Neuron (in vitro differentiated cells): ENCODE data around the gene FADS1.

Experiments
- H2AFZ ChIP-seq: one replicate; pipeline ENCODE4 v1.6.1; 2013; ENCODE audit warnings: low read depth, mild to moderate bottlenecking, inconsistent platforms, low read length, moderate library complexity
- H3K27me3 ChIP-seq: one replicate; pipeline ENCODE4 v1.6.1; 2013; ENCODE audit warnings: low read length; ENCODE audit not compliant: insufficient read depth
- H3K36me3 ChIP-seq: one replicate; pipeline ENCODE4 v1.6.1; 2013; ENCODE audit warnings: low read length; ENCODE audit not compliant: insufficient read depth
- H3K4me1 ChIP-seq: one replicate; pipeline ENCODE4 v1.6.1; 2013; ENCODE audit warnings: low read length; ENCODE audit not compliant: insufficient read depth
- H3K4me3 ChIP-seq: 2 replicates; pipeline ENCODE4 v1.5.1; 2013; ENCODE audit warnings: mild to moderate bottlenecking, low read length, moderate library complexity
- H3K9me3 ChIP-seq: one replicate; pipeline ENCODE4 v1.6.1; 2013; ENCODE audit warnings: low read length

The FADS1 gene

GRCh38 chr11:61778920-61779650 lies 37.7 kb downstream of the FADS1 start:
- Histone ChIP-seq H2AFZ (no peak overlapping the region), H3K9me3 (peaks cover 2% of the 10 kb centered on the region), H3K4me3 (no peak overlapping the region), H3K36me3 (peaks cover 2% of the 10 kb centered on the region), H3K27me3 (no peaks in the 10 kb centered on the region), H3K4me1 (peaks cover 3% of the 10 kb centered on the region)

GRCh38 chr11:61778357-61778886 lies 38.4 kb downstream of the FADS1 start:
- no peaks in the 10 kb centered on the region for H3K27me3 ChIP-seq
- peaks cover 2% of the 10 kb centered on the region for H3K9me3 ChIP-seq
- peaks cover 2% of the 10 kb centered on the region for H3K36me3 ChIP-seq
- no peak overlapping the region for H3K4me3 ChIP-seq
- H3K4me1 ChIP-seq: peaks cover 9% of the 10 kb centered on the region
- no peak overlapping the region for H2AFZ ChIP-seq

- peaks cover 2% of the 10 kb centered on the region for H3K9me3 ChIP-seq
- H3K4me1 ChIP-seq: peaks cover 16% of the 10 kb centered on the region
- H3K4me3 ChIP-seq: no peak overlapping the region
- no peaks in the 10 kb centered on the region for H3K27me3 ChIP-seq
- H3K36me3 ChIP-seq: peaks cover under 1% of the 10 kb centered on the region
- H2AFZ ChIP-seq: no peak overlapping the region
These were observed 39.3 kb downstream of the FADS1 start for GRCh38 chr11:61777234-61778090.

GRCh38 chr11:61776561-61777075 lies 40.2 kb downstream of the FADS1 start:
- peaks cover 23% of the 10 kb centered on the region for H3K4me1 ChIP-seq
- H2AFZ ChIP-seq: no peak overlapping the region
- no peaks in the 10 kb centered on the region for H3K27me3 ChIP-seq
- H3K9me3 ChIP-seq: peaks cover 2% of the 10 kb centered on the region
- no peak overlapping the region for H3K4me3 ChIP-seq
- H3K36me3 ChIP-seq: no peaks in the 10 kb centered on the region

GRCh38 chr11:61775606-61776554 lies 40.9 kb downstream of the FADS1 start:
- no peak overlapping the region for H2AFZ ChIP-seq
- H3K4me3 ChIP-seq: no peak overlapping the region
- no peaks in the 10 kb centered on the region for H3K27me3 ChIP-seq
- H3K36me3 ChIP-seq: no peaks in the 10 kb centered on the region
- H3K4me1 ChIP-seq: peaks cover 23% of the 10 kb centered on the region
- H3K9me3 ChIP-seq: peaks cover 2% of the 10 kb centered on the region

- Histone ChIP-seq H3K4me3 (no peak overlapping the region), H2AFZ (no peak overlapping the region), H3K27me3 (no peaks in the 10 kb centered on the region), H3K36me3 (no peaks in the 10 kb centered on the region), H3K9me3 (peaks cover 2% of the 10 kb centered on the region), H3K4me1 (peaks cover 23% of the 10 kb centered on the region)
These were observed 41.7 kb downstream of the FADS1 start for GRCh38 chr11:61775106-61775505.

- no peaks in the 10 kb centered on the region for H3K36me3 ChIP-seq
- no peak overlapping the region for H2AFZ ChIP-seq
- no peak overlapping the region for H3K4me3 ChIP-seq
- peaks cover 30% of the 10 kb centered on the region for H3K4me1 ChIP-seq
- no peaks in the 10 kb centered on the region for H3K27me3 ChIP-seq
- peaks cover 2% of the 10 kb centered on the region for H3K9me3 ChIP-seq
These were observed 42.4 kb downstream of the FADS1 start for GRCh38 chr11:61774411-61774810.

- Histone ChIP-seq H3K4me3 (no peak overlapping the region), H3K36me3 (no peaks in the 10 kb centered on the region), H3K27me3 (no peaks in the 10 kb centered on the region), H3K9me3 (peaks cover 2% of the 10 kb centered on the region), H3K4me1 (peaks cover 30% of the 10 kb centered on the region), H2AFZ (no peak overlapping the region)
These were observed 43.0 kb downstream of the FADS1 start for GRCh38 chr11:61773809-61774208.

- Histone ChIP-seq H3K36me3 (no peaks in the 10 kb centered on the region), H3K27me3 (no peaks in the 10 kb centered on the region), H3K9me3 (peaks cover 2% of the 10 kb centered on the region), H3K4me1 (peaks cover 30% of the 10 kb centered on the region), H3K4me3 (no peak overlapping the region), H2AFZ (no peak overlapping the region)
These were observed 43.4 kb downstream of the FADS1 start for GRCh38 chr11:61773356-61773755.

GRCh38 chr11:61771985-61772455 lies 44.8 kb downstream of the FADS1 start:
- H2AFZ ChIP-seq: no peak overlapping the region
- H3K9me3 ChIP-seq: peaks cover under 1% of the 10 kb centered on the region
- H3K4me1 ChIP-seq: peaks cover 30% of the 10 kb centered on the region
- H3K36me3 ChIP-seq: no peaks in the 10 kb centered on the region
- H3K4me3 ChIP-seq: no peak overlapping the region
- H3K27me3 ChIP-seq: no peaks in the 10 kb centered on the region

GRCh38 chr11:61771195-61771894 lies 45.5 kb downstream of the FADS1 start:
- Histone ChIP-seq H2AFZ (no peak overlapping the region), H3K9me3 (no peaks in the 10 kb centered on the region), H3K4me3 (no peak overlapping the region)

More at GRCh38 chr11:61771195-61771894, 45.5 kb downstream of the FADS1 start:
- Histone ChIP-seq H3K4me1 (peaks cover 30% of the 10 kb centered on the region), H3K27me3 (no peaks in the 10 kb centered on the region), H3K36me3 (no peaks in the 10 kb centered on the region)
